ENCODE data around the gene NR2F2.

GRCh38 chr15:96330064-96330449, 443 bp upstream of the NR2F2 start:
- no peak for TF ChIP-seq EZH2phosphoT487 (IDR thresholded peaks at IDR 0.05; ENCODE audit: borderline replicate concordance, low read length)
- TF ChIP-seq, protein P1, sequence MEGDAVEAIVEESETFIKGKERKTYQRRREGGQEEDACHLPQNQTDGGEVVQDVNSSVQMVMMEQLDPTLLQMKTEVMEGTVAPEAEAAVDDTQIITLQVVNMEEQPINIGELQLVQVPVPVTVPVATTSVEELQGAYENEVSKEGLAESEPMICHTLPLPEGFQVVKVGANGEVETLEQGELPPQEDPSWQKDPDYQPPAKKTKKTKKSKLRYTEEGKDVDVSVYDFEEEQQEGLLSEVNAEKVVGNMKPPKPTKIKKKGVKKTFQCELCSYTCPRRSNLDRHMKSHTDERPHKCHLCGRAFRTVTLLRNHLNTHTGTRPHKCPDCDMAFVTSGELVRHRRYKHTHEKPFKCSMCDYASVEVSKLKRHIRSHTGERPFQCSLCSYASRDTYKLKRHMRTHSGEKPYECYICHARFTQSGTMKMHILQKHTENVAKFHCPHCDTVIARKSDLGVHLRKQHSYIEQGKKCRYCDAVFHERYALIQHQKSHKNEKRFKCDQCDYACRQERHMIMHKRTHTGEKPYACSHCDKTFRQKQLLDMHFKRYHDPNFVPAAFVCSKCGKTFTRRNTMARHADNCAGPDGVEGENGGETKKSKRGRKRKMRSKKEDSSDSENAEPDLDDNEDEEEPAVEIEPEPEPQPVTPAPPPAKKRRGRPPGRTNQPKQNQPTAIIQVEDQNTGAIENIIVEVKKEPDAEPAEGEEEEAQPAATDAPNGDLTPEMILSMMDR (IDR thresholded peaks at IDR 0.05; ENCODE audit: low read depth, low read length, poor library complexity, severe bottlenecking): no peak
